ENCODE results near the gene MIER2. TPM values are rescaled to one million over a fixed set of nuclear protein-coding genes. Genes with fewer than 3 reads are reported as not detected.

MIER2 gene
- polyA plus RNA-seq, 4 donors: 10.3 to 18.9 (median 14.4) TPM

- no peak overlapping the region for H3K4me3 ChIP-seq (ENCODE audit: low read depth in 1 of 3, low read length in 3 of 3)
- FAIRE-seq (no peak), DNase-seq (no peak)
- WGBS, 3 donors: 91 to 95% (median 94%) methylated on average over 15 of the region's 15 CpGs
- H3K4me1 ChIP-seq (ENCODE audit: control insufficient read depth in 3 of 3, insufficient read depth in 2 of 3, low read depth in 1 of 3, low read length in 2 of 3): no peaks in the 10 kb centered on the region
- peaks cover 26 to 78% (median 29%) of the 10 kb centered on the region in 3 donors for H3K36me3 ChIP-seq (ENCODE audit: control insufficient read depth in 3 of 3, insufficient read depth in 2 of 3, low read depth in 1 of 3, low read length in 3 of 3)
- H3K27ac ChIP-seq (ENCODE audit: low read depth in 1 of 3, low read length in 2 of 3): no peak overlapping the region
- no peaks in the 10 kb centered on the region for H3K27me3 ChIP-seq (ENCODE audit: control insufficient read depth in 3 of 3, insufficient read depth in 3 of 3, low read length in 3 of 3)
- peaks cover 0 to 36% of the 10 kb centered on the region in 2 donors for H3K9me3 ChIP-seq (ENCODE audit: control insufficient read depth in 2 of 2, insufficient read depth in 1 of 2, low read depth in 1 of 2, low read length in 1 of 2)
These were observed 17.7 kb downstream of the MIER2 start for GRCh38 chr19:326871-327270.

- Histone ChIP-seq H3K4me1 (ENCODE audit: control insufficient read depth in 3 of 3, insufficient read depth in 2 of 3, low read depth in 1 of 3, low read length in 2 of 3) (no peaks in the 10 kb centered on the region), H3K27me3 (ENCODE audit: control insufficient read depth in 3 of 3, insufficient read depth in 3 of 3, low read length in 3 of 3) (no peaks in the 10 kb centered on the region), H3K4me3 (ENCODE audit: low read depth in 1 of 3, low read length in 3 of 3) (no peak overlapping the region), H3K36me3 (ENCODE audit: control insufficient read depth in 3 of 3, insufficient read depth in 2 of 3, low read depth in 1 of 3, low read length in 3 of 3) (peaks cover 27 to 79% (median 28%) of the 10 kb centered on the region in 3 donors), H3K27ac (ENCODE audit: low read depth in 1 of 3, low read length in 2 of 3) (no peak overlapping the region), H3K9me3 (ENCODE audit: control insufficient read depth in 2 of 2, insufficient read depth in 1 of 2, low read depth in 1 of 2, low read length in 1 of 2) (peaks cover 0 to 33% of the 10 kb centered on the region in 2 donors)
- no peak for DNase-seq
- 92 to 96% (median 94%) methylated on average over 33 of the region's 33 CpGs for WGBS, 3 donors
- no peak for FAIRE-seq
These were observed 18.5 kb downstream of the MIER2 start for GRCh38 chr19:325937-326565.

- Histone ChIP-seq H3K4me1 (ENCODE audit: control insufficient read depth in 3 of 3, insufficient read depth in 2 of 3, low read depth in 1 of 3, low read length in 2 of 3) (no peaks in the 10 kb centered on the region), H3K4me3 (ENCODE audit: low read depth in 1 of 3, low read length in 3 of 3) (no peak overlapping the region), H3K9me3 (ENCODE audit: control insufficient read depth in 2 of 2, insufficient read depth in 1 of 2, low read depth in 1 of 2, low read length in 1 of 2) (peaks cover 0 to 34% of the 10 kb centered on the region in 2 donors), H3K27me3 (ENCODE audit: control insufficient read depth in 3 of 3, insufficient read depth in 3 of 3, low read length in 3 of 3) (no peaks in the 10 kb centered on the region), H3K27ac (ENCODE audit: low read depth in 1 of 3, low read length in 2 of 3) (no peak overlapping the region), H3K36me3 (ENCODE audit: control insufficient read depth in 3 of 3, insufficient read depth in 2 of 3, low read depth in 1 of 3, low read length in 3 of 3) (peaks cover 24 to 80% (median 25%) of the 10 kb centered on the region in 3 donors)
- 90 to 95% (median 94%) methylated on average over 24 of the region's 24 CpGs for WGBS, 3 donors
- no peak for FAIRE-seq
- no peak for DNase-seq
These were observed 19.2 kb downstream of the MIER2 start for GRCh38 chr19:325173-325936.

GRCh38 chr19:324716-325115 is 19.9 kb downstream of the MIER2 start:
- no peaks in the 10 kb centered on the region for H3K27me3 ChIP-seq (ENCODE audit: control insufficient read depth in 3 of 3, insufficient read depth in 3 of 3, low read length in 3 of 3)
- H3K27ac ChIP-seq (ENCODE audit: low read depth in 1 of 3, low read length in 2 of 3): no peak overlapping the region
- H3K9me3 ChIP-seq (ENCODE audit: control insufficient read depth in 2 of 2, insufficient read depth in 1 of 2, low read depth in 1 of 2, low read length in 1 of 2): peaks cover 0 to 32% of the 10 kb centered on the region in 2 donors
- no peak overlapping the region for H3K4me3 ChIP-seq (ENCODE audit: low read depth in 1 of 3, low read length in 3 of 3)
- DNase-seq (no peak), FAIRE-seq (no peak)
- H3K4me1 ChIP-seq (ENCODE audit: control insufficient read depth in 3 of 3, insufficient read depth in 2 of 3, low read depth in 1 of 3, low read length in 2 of 3): no peaks in the 10 kb centered on the region
- peaks cover 25 to 79% (median 27%) of the 10 kb centered on the region in 3 donors for H3K36me3 ChIP-seq (ENCODE audit: control insufficient read depth in 3 of 3, insufficient read depth in 2 of 3, low read depth in 1 of 3, low read length in 3 of 3)
- whole genome bisulfite sequencing, 3 donors: 97 to 98% (median 98%) methylated on average over 8 of the region's 8 CpGs

GRCh38 chr19:322616-323015 is 22.0 kb downstream of the MIER2 start:
- DNase-seq (no peak), FAIRE-seq (no peak)
- no peaks in the 10 kb centered on the region for H3K27me3 ChIP-seq (ENCODE audit: control insufficient read depth in 3 of 3, insufficient read depth in 3 of 3, low read length in 3 of 3)
- no peak overlapping the region for H3K4me3 ChIP-seq (ENCODE audit: low read depth in 1 of 3, low read length in 3 of 3)
- H3K4me1 ChIP-seq (ENCODE audit: control insufficient read depth in 3 of 3, insufficient read depth in 2 of 3, low read depth in 1 of 3, low read length in 2 of 3): no peaks in the 10 kb centered on the region
- H3K9me3 ChIP-seq (ENCODE audit: control insufficient read depth in 2 of 2, insufficient read depth in 1 of 2, low read depth in 1 of 2, low read length in 1 of 2): peaks cover 0 to 13% of the 10 kb centered on the region in 2 donors
- H3K36me3 ChIP-seq (ENCODE audit: control insufficient read depth in 3 of 3, insufficient read depth in 2 of 3, low read depth in 1 of 3, low read length in 3 of 3): peaks cover 20 to 67% (median 26%) of the 10 kb centered on the region in 3 donors
- WGBS, 3 donors: 96 to 98% (median 98%) methylated on average over 13 of the region's 13 CpGs
- H3K27ac ChIP-seq (ENCODE audit: low read depth in 1 of 3, low read length in 2 of 3): no peak overlapping the region

GRCh38 chr19:318509-318774 is 26.2 kb downstream of the MIER2 start:
- no peaks in the 10 kb centered on the region for H3K27me3 ChIP-seq (ENCODE audit: control insufficient read depth in 3 of 3, insufficient read depth in 3 of 3, low read length in 3 of 3)
- no peaks in the 10 kb centered on the region for H3K4me1 ChIP-seq (ENCODE audit: control insufficient read depth in 3 of 3, insufficient read depth in 2 of 3, low read depth in 1 of 3, low read length in 2 of 3)
- H3K27ac ChIP-seq (ENCODE audit: low read depth in 1 of 3, low read length in 2 of 3): no peak overlapping the region
- no peak for DNase-seq
- FAIRE-seq: no peak
- H3K4me3 ChIP-seq (ENCODE audit: low read depth in 1 of 3, low read length in 3 of 3): no peak overlapping the region
- H3K9me3 ChIP-seq (ENCODE audit: control insufficient read depth in 2 of 2, insufficient read depth in 1 of 2, low read depth in 1 of 2, low read length in 1 of 2): peaks cover 0 to 18% of the 10 kb centered on the region in 2 donors
- WGBS, 3 donors: 81 to 99% (median 90%) methylated on average over 5 of the region's 5 CpGs
- peaks cover 4 to 58% (median 15%) of the 10 kb centered on the region in 3 donors for H3K36me3 ChIP-seq (ENCODE audit: control insufficient read depth in 3 of 3, insufficient read depth in 2 of 3, low read depth in 1 of 3, low read length in 3 of 3)

- DNase-seq (no peak), FAIRE-seq (no peak)
- Histone ChIP-seq H3K4me1 (ENCODE audit: control insufficient read depth in 3 of 3, insufficient read depth in 2 of 3, low read depth in 1 of 3, low read length in 2 of 3) (no peaks in the 10 kb centered on the region), H3K27me3 (ENCODE audit: control insufficient read depth in 3 of 3, insufficient read depth in 3 of 3, low read length in 3 of 3) (no peaks in the 10 kb centered on the region), H3K27ac (ENCODE audit: low read depth in 1 of 3, low read length in 2 of 3) (no peak overlapping the region), H3K9me3 (ENCODE audit: control insufficient read depth in 2 of 2, insufficient read depth in 1 of 2, low read depth in 1 of 2, low read length in 1 of 2) (peaks cover 0 to 18% of the 10 kb centered on the region in 2 donors), H3K4me3 (ENCODE audit: low read depth in 1 of 3, low read length in 3 of 3) (no peak overlapping the region), H3K36me3 (ENCODE audit: control insufficient read depth in 3 of 3, insufficient read depth in 2 of 3, low read depth in 1 of 3, low read length in 3 of 3) (peaks cover 4 to 62% (median 13%) of the 10 kb centered on the region in 3 donors)
- 96 to 97% (median 97%) methylated on average over 10 of the region's 10 CpGs for WGBS, 3 donors
These were observed 26.7 kb downstream of the MIER2 start for GRCh38 chr19:317710-318508.

GRCh38 chr19:315811-316210 is 28.8 kb downstream of the MIER2 start:
- WGBS, 3 donors: 91 to 95% (median 93%) methylated on average over 8 of the region's 8 CpGs
- no peak for FAIRE-seq

More at GRCh38 chr19:315811-316210, 28.8 kb downstream of the MIER2 start:
- no peaks in the 10 kb centered on the region for H3K27me3 ChIP-seq (ENCODE audit: control insufficient read depth in 3 of 3, insufficient read depth in 3 of 3, low read length in 3 of 3)
- no peak overlapping the region for H3K4me3 ChIP-seq (ENCODE audit: low read depth in 1 of 3, low read length in 3 of 3)
- H3K4me1 ChIP-seq (ENCODE audit: control insufficient read depth in 3 of 3, insufficient read depth in 2 of 3, low read depth in 1 of 3, low read length in 2 of 3): no peaks in the 10 kb centered on the region
- no peak for DNase-seq
- no peak overlapping the region for H3K27ac ChIP-seq (ENCODE audit: low read depth in 1 of 3, low read length in 2 of 3)
- peaks cover 0 to 14% of the 10 kb centered on the region in 2 donors for H3K9me3 ChIP-seq (ENCODE audit: control insufficient read depth in 2 of 2, insufficient read depth in 1 of 2, low read depth in 1 of 2, low read length in 1 of 2)
- peaks cover 2 to 62% (median 15%) of the 10 kb centered on the region in 3 donors for H3K36me3 ChIP-seq (ENCODE audit: control insufficient read depth in 3 of 3, insufficient read depth in 2 of 3, low read depth in 1 of 3, low read length in 3 of 3)
